Measurements from ENCODE around the gene ZNF350.

DNA sequence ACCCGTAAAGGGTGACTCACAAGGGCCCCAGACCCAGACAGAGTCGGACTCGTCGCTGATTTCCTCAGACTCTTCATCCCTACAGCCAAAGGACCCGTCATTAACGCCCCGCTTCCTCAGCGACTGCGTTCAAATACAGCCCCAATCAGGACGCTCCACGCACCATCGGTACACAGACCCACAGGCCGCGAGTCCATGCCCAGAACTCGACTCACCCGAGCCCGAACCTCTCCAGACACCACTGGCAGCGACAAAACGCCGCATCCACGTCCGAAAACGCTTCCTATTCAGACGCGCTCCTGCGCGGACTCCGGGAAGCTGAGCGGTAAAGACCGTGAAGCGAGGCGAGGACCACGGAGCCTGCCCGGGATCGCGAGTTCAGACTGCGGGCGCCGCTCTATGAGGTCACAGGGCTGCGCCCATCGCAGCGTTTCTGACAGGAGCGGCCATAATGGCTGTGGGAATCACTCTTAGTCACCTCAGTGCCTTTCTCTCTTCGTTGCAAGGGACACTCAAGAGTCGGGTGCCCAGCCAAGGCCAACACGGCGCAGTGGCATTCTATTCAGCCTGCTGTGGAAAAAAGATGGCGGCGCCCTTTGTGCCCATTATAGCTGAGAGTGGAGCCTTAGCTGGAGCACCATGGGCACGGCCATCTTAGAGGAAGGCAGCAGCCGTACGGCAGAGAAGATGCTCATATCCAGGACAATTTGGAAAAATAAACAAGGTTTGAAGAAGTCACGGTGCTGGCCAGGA is 41.6 kb upstream of the ZNF350 start, which contains the start of gene ZNF614:
- no peak for TF ChIP-seq POLR2A (IDR thresholded peaks at IDR 0.05; ENCODE audit: borderline replicate concordance, extremely low read depth, insufficient read depth, insufficient read length)
- TF ChIP-seq, protein P1, sequence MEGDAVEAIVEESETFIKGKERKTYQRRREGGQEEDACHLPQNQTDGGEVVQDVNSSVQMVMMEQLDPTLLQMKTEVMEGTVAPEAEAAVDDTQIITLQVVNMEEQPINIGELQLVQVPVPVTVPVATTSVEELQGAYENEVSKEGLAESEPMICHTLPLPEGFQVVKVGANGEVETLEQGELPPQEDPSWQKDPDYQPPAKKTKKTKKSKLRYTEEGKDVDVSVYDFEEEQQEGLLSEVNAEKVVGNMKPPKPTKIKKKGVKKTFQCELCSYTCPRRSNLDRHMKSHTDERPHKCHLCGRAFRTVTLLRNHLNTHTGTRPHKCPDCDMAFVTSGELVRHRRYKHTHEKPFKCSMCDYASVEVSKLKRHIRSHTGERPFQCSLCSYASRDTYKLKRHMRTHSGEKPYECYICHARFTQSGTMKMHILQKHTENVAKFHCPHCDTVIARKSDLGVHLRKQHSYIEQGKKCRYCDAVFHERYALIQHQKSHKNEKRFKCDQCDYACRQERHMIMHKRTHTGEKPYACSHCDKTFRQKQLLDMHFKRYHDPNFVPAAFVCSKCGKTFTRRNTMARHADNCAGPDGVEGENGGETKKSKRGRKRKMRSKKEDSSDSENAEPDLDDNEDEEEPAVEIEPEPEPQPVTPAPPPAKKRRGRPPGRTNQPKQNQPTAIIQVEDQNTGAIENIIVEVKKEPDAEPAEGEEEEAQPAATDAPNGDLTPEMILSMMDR (IDR thresholded peaks at IDR 0.05 in 2 of 3, conservative IDR thresholded peaks at IDR 0.05 in 1 of 3; ENCODE audit: borderline replicate concordance in 1 of 3, insufficient read depth in 1 of 3, low read depth in 2 of 3, low read length in 2 of 3): no peak
- TF ChIP-seq CEBPB (IDR thresholded peaks at IDR 0.05; ENCODE audit: low read depth): no peak
- peak; percentile 76 for TF ChIP-seq SRF (IDR thresholded peaks at IDR 0.05; ENCODE audit: low read depth)

Measured in HCT116 (cell line).